ENCODE results near the gene PHF19. TPM values are rescaled to one million over a fixed set of nuclear protein-coding genes. Genes with fewer than 3 reads are reported as not detected.

Gene PHF19
- total RNA-seq, 2 donors from 2014 or later, result 166 to 222 TPM

GRCh38 chr9:120869726-120870125 lies 7.3 kb downstream of the PHF19 start:
- H3K4me3 Mint-ChIP-seq, result peak overlapping the region; percentile 86 to 93
- H3K36me3 Mint-ChIP-seq (ENCODE audit: insufficient read depth in 2 of 2), result peaks cover 10 to 39% of the 10 kb centered on the region in 2 donors
- no peaks in the 10 kb centered on the region for H3K27me3 Mint-ChIP-seq (ENCODE audit: low read depth)
- no peak for DNase-seq
- H3K27ac Mint-ChIP-seq, result no peak overlapping the region
- no peaks in the 10 kb centered on the region for H3K9me3 Mint-ChIP-seq
- H3K4me1 Mint-ChIP-seq (ENCODE audit: low read depth), result peaks cover 61% of the 10 kb centered on the region
- no peak for ATAC-seq (replicated peaks in 1 of 2)

DNA sequence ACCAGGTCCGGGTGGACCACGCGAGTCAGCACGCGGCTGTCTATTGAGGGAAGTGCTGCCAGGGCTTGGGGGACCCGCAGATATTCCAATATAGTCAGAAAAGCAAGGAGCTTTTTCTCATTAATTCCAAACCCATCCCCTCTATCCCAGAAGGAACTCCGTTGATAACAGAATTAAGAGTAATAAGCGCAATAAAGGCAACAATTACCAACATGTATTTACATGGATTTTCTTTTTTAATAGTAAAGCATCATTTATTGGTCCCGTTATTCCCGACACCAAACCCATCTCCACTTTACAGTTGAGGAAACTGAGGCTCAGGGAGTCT lies 7.7 kb downstream of the PHF19 start:
- ATAC-seq (replicated peaks in 1 of 2) (no peak), DNase-seq (no peak)
- Mint-ChIP-seq H3K4me1 (ENCODE audit: low read depth) (peaks cover 57% of the 10 kb centered on the region), H3K27me3 (ENCODE audit: low read depth) (no peaks in the 10 kb centered on the region), H3K27ac (peak overlapping the region; percentile 51), H3K36me3 (ENCODE audit: insufficient read depth in 2 of 2) (peaks cover 10 to 37% of the 10 kb centered on the region in 2 donors), H3K9me3 (no peaks in the 10 kb centered on the region), H3K4me3 (peak overlapping the region; percentile 86 to 93)

- peak; percentile 94 to 97 for DNase-seq
- peak; percentile 90 for ATAC-seq (replicated peaks in 1 of 2)
- Mint-ChIP-seq H3K36me3 (ENCODE audit: insufficient read depth in 2 of 2) (peaks cover 10 to 36% of the 10 kb centered on the region in 2 donors), H3K9me3 (no peaks in the 10 kb centered on the region), H3K27ac (peak overlapping the region; percentile 69), H3K4me3 (peak overlapping the region; percentile 86 to 93), H3K4me1 (ENCODE audit: low read depth) (peaks cover 52% of the 10 kb centered on the region), H3K27me3 (ENCODE audit: low read depth) (no peaks in the 10 kb centered on the region)
Observed at GRCh38 chr9:120868676-120869359, 8.2 kb downstream of the PHF19 start.

DNA sequence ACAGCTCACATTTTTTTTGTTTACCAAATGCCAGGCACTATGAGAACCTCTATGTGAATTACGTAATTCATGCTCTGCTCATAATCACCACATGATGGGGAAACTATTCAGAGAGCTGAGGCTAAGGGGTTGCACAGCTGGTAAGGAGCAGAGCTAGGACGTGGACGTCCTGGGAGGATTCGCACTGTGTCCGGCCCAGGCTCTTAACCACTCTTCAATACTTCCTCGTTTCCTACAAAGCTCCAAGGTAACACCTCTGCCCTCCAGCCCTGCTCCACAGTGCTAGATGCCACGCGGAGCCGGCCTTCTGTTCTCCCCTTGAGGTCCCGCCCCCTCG lies 8.7 kb downstream of the PHF19 start:
- Mint-ChIP-seq H3K4me3 (peak overlapping the region; percentile 70 to 73), H3K27me3 (ENCODE audit: low read depth) (no peaks in the 10 kb centered on the region), H3K36me3 (ENCODE audit: insufficient read depth in 2 of 2) (peaks cover 8 to 33% of the 10 kb centered on the region in 2 donors), H3K4me1 (ENCODE audit: low read depth) (peaks cover 47% of the 10 kb centered on the region), H3K27ac (peak overlapping the region; percentile 69), H3K9me3 (no peaks in the 10 kb centered on the region)
- ATAC-seq (replicated peaks in 1 of 2) (no peak), DNase-seq (no peak)

GRCh38 chr9:120867676-120868338 lies 9.2 kb downstream of the PHF19 start:
- no peaks in the 10 kb centered on the region for H3K27me3 Mint-ChIP-seq (ENCODE audit: low read depth)
- H3K36me3 Mint-ChIP-seq (ENCODE audit: insufficient read depth in 2 of 2), result peaks cover 8 to 32% of the 10 kb centered on the region in 2 donors
- no peaks in the 10 kb centered on the region for H3K9me3 Mint-ChIP-seq
- peak overlapping the region; percentile 70 to 73 for H3K4me3 Mint-ChIP-seq
- peak overlapping the region; percentile 69 for H3K27ac Mint-ChIP-seq
- ATAC-seq (replicated peaks in 1 of 2), result no peak
- H3K4me1 Mint-ChIP-seq (ENCODE audit: low read depth), result peaks cover 42% of the 10 kb centered on the region
- no peak for DNase-seq

- H3K4me3 Mint-ChIP-seq, result no peak overlapping the region
- H3K27me3 Mint-ChIP-seq (ENCODE audit: low read depth), result no peaks in the 10 kb centered on the region
- ATAC-seq (replicated peaks in 1 of 2) (no peak), DNase-seq (no peak)
- H3K27ac Mint-ChIP-seq, result no peak overlapping the region
- peaks cover 32% of the 10 kb centered on the region for H3K4me1 Mint-ChIP-seq (ENCODE audit: low read depth)
- H3K9me3 Mint-ChIP-seq, result no peaks in the 10 kb centered on the region
- H3K36me3 Mint-ChIP-seq (ENCODE audit: insufficient read depth in 2 of 2), result peaks cover 5 to 27% of the 10 kb centered on the region in 2 donors
Observed at GRCh38 chr9:120866651-120867050, 10.3 kb downstream of the PHF19 start.

DNA sequence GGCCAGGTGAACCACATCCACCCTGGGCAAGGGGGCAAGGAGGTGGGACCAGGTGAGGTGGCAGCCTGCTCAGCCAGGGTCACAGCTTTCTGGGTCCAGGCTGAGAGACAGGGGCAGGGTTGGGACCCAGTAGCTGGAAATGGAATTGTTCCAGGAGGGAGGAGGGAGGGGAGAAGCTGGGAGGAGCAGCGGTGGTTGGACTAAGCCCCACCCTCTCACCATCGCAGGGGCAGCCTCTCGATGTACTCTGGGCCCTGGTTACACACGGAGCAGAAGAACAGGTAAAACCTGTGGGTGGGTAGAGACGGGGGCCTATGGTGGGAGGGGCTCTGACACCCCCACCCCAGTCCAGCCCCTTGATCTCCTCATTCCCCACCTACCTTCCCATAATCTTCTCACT lies 11.2 kb downstream of the PHF19 start:
- Mint-ChIP-seq H3K27me3 (ENCODE audit: low read depth) (no peaks in the 10 kb centered on the region), H3K27ac (no peak overlapping the region), H3K9me3 (no peaks in the 10 kb centered on the region), H3K4me1 (ENCODE audit: low read depth) (peaks cover 24% of the 10 kb centered on the region), H3K36me3 (ENCODE audit: insufficient read depth in 2 of 2) (peaks cover 5 to 25% of the 10 kb centered on the region in 2 donors), H3K4me3 (no peak overlapping the region)
- ATAC-seq (replicated peaks in 1 of 2) (no peak), DNase-seq (no peak)

- DNase-seq, result no peak
- ATAC-seq (replicated peaks in 1 of 2), result no peak
- peaks cover 17% of the 10 kb centered on the region for H3K4me1 Mint-ChIP-seq (ENCODE audit: low read depth)
- no peak overlapping the region for H3K4me3 Mint-ChIP-seq
- peaks cover 5 to 30% of the 10 kb centered on the region in 2 donors for H3K36me3 Mint-ChIP-seq (ENCODE audit: insufficient read depth in 2 of 2)
- H3K9me3 Mint-ChIP-seq, result no peaks in the 10 kb centered on the region
- no peaks in the 10 kb centered on the region for H3K27me3 Mint-ChIP-seq (ENCODE audit: low read depth)
- no peak overlapping the region for H3K27ac Mint-ChIP-seq
Observed at GRCh38 chr9:120865176-120865575, 11.8 kb downstream of the PHF19 start.

GRCh38 chr9:120864719-120865118 lies 12.3 kb downstream of the PHF19 start:
- no peak overlapping the region for H3K4me3 Mint-ChIP-seq
- H3K27me3 Mint-ChIP-seq (ENCODE audit: low read depth), result no peaks in the 10 kb centered on the region
- ATAC-seq (replicated peaks in 1 of 2) (no peak), DNase-seq (no peak)
- no peak overlapping the region for H3K27ac Mint-ChIP-seq
- no peaks in the 10 kb centered on the region for H3K9me3 Mint-ChIP-seq
- H3K4me1 Mint-ChIP-seq (ENCODE audit: low read depth), result peaks cover 14% of the 10 kb centered on the region
- H3K36me3 Mint-ChIP-seq (ENCODE audit: insufficient read depth in 2 of 2), result peaks cover 5 to 30% of the 10 kb centered on the region in 2 donors

GRCh38 chr9:120863833-120864232 lies 13.2 kb downstream of the PHF19 start:
- ATAC-seq (replicated peaks in 1 of 2) (no peak), DNase-seq (no peak)
- no peaks in the 10 kb centered on the region for H3K27me3 Mint-ChIP-seq (ENCODE audit: low read depth)
- no peak overlapping the region for H3K27ac Mint-ChIP-seq
- H3K36me3 Mint-ChIP-seq (ENCODE audit: insufficient read depth in 2 of 2), result peaks cover 5 to 29% of the 10 kb centered on the region in 2 donors
- H3K9me3 Mint-ChIP-seq, result no peaks in the 10 kb centered on the region
- no peak overlapping the region for H3K4me3 Mint-ChIP-seq
- H3K4me1 Mint-ChIP-seq (ENCODE audit: low read depth), result peaks cover 6% of the 10 kb centered on the region

DNA sequence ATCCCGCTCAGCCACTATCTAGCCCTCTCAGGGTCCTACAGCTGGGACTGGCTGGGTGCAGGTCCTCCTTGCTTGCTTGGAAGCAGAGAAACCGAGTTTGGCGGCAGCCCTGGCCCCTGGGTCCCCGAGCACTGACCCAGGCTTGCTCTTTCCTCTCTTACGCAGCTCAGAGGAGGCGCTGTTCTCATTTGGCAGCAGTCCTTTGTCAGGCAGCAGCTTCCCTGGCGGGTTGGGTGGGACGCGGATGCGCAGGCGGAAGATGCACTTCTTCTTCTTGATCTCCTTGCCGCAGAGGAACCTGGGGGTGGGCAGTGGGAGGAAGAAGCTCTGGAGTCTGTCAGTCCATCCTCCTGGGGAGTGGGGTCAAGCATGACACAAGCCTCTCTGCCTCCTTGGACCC lies 14.5 kb downstream of the PHF19 start:
- no peaks in the 10 kb centered on the region for H3K4me1 Mint-ChIP-seq (ENCODE audit: low read depth)
- H3K27me3 Mint-ChIP-seq (ENCODE audit: low read depth), result no peaks in the 10 kb centered on the region
- peaks cover 5 to 29% of the 10 kb centered on the region in 2 donors for H3K36me3 Mint-ChIP-seq (ENCODE audit: insufficient read depth in 2 of 2)
- no peak for DNase-seq
- no peak for ATAC-seq (replicated peaks in 1 of 2)
- H3K9me3 Mint-ChIP-seq, result no peaks in the 10 kb centered on the region
- H3K4me3 Mint-ChIP-seq, result no peak overlapping the region
- H3K27ac Mint-ChIP-seq, result no peak overlapping the region

DNA sequence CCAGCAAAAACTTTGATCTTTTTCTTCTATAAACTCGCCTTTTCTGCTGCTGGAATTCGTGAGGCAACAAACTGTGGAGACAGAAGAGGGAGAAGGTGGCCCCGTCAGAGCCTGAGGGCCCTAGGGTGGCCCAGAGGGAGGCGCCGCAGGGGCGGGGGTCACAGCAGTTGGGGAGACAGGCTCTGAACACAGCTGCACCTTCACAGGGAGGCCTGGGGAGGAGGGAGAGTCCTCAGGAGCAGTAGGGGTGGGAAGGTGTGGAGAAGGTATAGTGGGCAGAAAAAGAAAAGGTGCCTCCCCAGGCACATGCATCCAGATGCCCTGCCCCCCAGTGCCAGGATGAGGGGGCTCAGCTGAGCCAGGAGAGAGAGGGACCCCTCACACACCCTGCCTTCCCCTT lies 15.1 kb downstream of the PHF19 start:
- no peak overlapping the region for H3K27ac Mint-ChIP-seq
- peaks cover 5 to 32% of the 10 kb centered on the region in 2 donors for H3K36me3 Mint-ChIP-seq (ENCODE audit: insufficient read depth in 2 of 2)
- DNase-seq (no peak), ATAC-seq (replicated peaks in 1 of 2) (no peak)
- H3K9me3 Mint-ChIP-seq, result no peaks in the 10 kb centered on the region
- no peak overlapping the region for H3K4me3 Mint-ChIP-seq
- no peaks in the 10 kb centered on the region for H3K4me1 Mint-ChIP-seq (ENCODE audit: low read depth)
- H3K27me3 Mint-ChIP-seq (ENCODE audit: low read depth), result no peaks in the 10 kb centered on the region

DNA sequence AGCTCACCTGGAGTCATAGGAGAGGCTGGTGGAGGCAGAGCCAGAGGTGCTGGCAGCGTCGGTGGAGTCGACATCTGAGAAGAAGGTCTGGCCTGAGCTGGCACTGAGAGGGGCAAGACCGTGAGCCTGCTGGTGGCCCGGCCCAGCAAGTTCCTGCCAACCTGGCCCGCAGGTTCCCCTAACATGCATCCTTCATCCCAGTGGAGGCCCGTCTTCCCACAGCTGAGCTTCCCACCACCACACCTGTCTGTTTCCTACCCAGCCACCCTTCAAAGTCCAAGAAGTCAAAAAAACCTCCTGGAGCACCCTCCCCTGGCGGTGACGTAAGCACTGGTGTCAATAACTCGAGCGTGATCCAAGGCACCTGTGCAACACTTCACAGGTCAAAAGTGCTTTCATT lies 16.9 kb downstream of the PHF19 start:
- Mint-ChIP-seq H3K9me3 (no peaks in the 10 kb centered on the region), H3K4me3 (no peak overlapping the region), H3K27ac (peak overlapping the region; percentile 29), H3K36me3 (ENCODE audit: insufficient read depth in 2 of 2) (peaks cover 2 to 32% of the 10 kb centered on the region in 2 donors), H3K4me1 (ENCODE audit: low read depth) (no peaks in the 10 kb centered on the region), H3K27me3 (ENCODE audit: low read depth) (no peaks in the 10 kb centered on the region)
- ATAC-seq (replicated peaks in 1 of 2) (no peak), DNase-seq (no peak)

- Mint-ChIP-seq H3K27me3 (ENCODE audit: low read depth) (no peaks in the 10 kb centered on the region), H3K4me1 (ENCODE audit: low read depth) (no peaks in the 10 kb centered on the region), H3K4me3 (no peak overlapping the region), H3K27ac (no peak overlapping the region), H3K9me3 (no peaks in the 10 kb centered on the region), H3K36me3 (ENCODE audit: insufficient read depth in 2 of 2) (peaks cover 2 to 32% of the 10 kb centered on the region in 2 donors)
- DNase-seq, result no peak
- ATAC-seq (replicated peaks in 1 of 2), result no peak
Observed at GRCh38 chr9:120859361-120859760, 17.6 kb downstream of the PHF19 start.

All from activated T-cell treated with anti-CD3 and anti-CD28 coated beads, Interleukin-2, amount 50 U/mL, for 72 hours (primary cell).